Measurements from ENCODE around the gene USPL1.

- TF ChIP-seq MAX (IDR thresholded peaks at IDR 0.05) (no peak), KDM5A (IDR thresholded peaks at IDR 0.05) (no peak), CEBPB (IDR thresholded peaks at IDR 0.05) (no peak), RFX5 (IDR thresholded peaks at IDR 0.05) (no peak), POLR2A (IDR thresholded peaks at IDR 0.05; ENCODE audit: low read length) (no peak), CTCF (IDR thresholded peaks at IDR 0.05) (peak; percentile 47), EP300 (IDR thresholded peaks at IDR 0.05) (no peak), SREBF2 (IDR thresholded peaks at IDR 0.05) (no peak), KDM1A (IDR thresholded peaks at IDR 0.05; ENCODE audit: low read depth) (no peak), E2F6 (IDR thresholded peaks at IDR 0.05; ENCODE audit: borderline replicate concordance, low read depth) (no peak), USF2 (IDR thresholded peaks at IDR 0.05) (no peak)
Measured at GRCh38 chr13:30679483-30680330, 62.0 kb downstream of the USPL1 start.

All from A549 (cell line).